ENCODE measurements around the gene HOXA11.

The HOXA11 gene

GRCh38 chr7:27185013-27185853 lies at the start of gene HOXA11:
TSS of gene HOXA11 (minus strand) at chr7:27185232. CDS start at chr7:27185144, 88 bp downstream.
- peak; percentile 77 for DNase-seq (ENCODE audit: low read depth)
- no peak for TF ChIP-seq CTCF (conservative IDR thresholded peaks at IDR 0.05; ENCODE audit: control insufficient read depth, insufficient read depth, low read depth, low read length)

GRCh38 chr7:27229448-27229847 lies 44.4 kb upstream of the HOXA11 start:
- no peak for DNase-seq (ENCODE audit: low read depth)
- TF ChIP-seq CTCF (conservative IDR thresholded peaks at IDR 0.05; ENCODE audit: control insufficient read depth, insufficient read depth, low read depth, low read length), result no peak

More at GRCh38 chr7:27185013-27185853, at the start of gene HOXA11:
- peak within 1 kb of the TSS; percentile 53 for H3K4me3 ChIP-seq (ENCODE audit: control insufficient read depth, low read depth, low read length)

GRCh38 chr7:27224983-27225934 lies 40.2 kb upstream of the HOXA11 start:
- no peak for DNase-seq (ENCODE audit: low read depth)
- H3K4me3 ChIP-seq (ENCODE audit: control insufficient read depth, low read depth, low read length), result no peak overlapping the region
- TF ChIP-seq CTCF (conservative IDR thresholded peaks at IDR 0.05; ENCODE audit: control insufficient read depth, insufficient read depth, low read depth, low read length), result no peak

More at GRCh38 chr7:27229448-27229847, 44.4 kb upstream of the HOXA11 start:
- H3K4me3 ChIP-seq (ENCODE audit: control insufficient read depth, low read depth, low read length), result no peak overlapping the region

- no peak for DNase-seq (ENCODE audit: low read depth)
- no peak overlapping the region for H3K4me3 ChIP-seq (ENCODE audit: control insufficient read depth, low read depth, low read length)
- no peak for TF ChIP-seq CTCF (conservative IDR thresholded peaks at IDR 0.05; ENCODE audit: control insufficient read depth, insufficient read depth, low read depth, low read length)
Measured at GRCh38 chr7:27223941-27224575, 39.0 kb upstream of the HOXA11 start.

GRCh38 chr7:27221201-27221797 lies 36.3 kb upstream of the HOXA11 start:
- H3K4me3 ChIP-seq (ENCODE audit: control insufficient read depth, low read depth, low read length), result no peak overlapping the region
- no peak for DNase-seq (ENCODE audit: low read depth)
- TF ChIP-seq CTCF (conservative IDR thresholded peaks at IDR 0.05; ENCODE audit: control insufficient read depth, insufficient read depth, low read depth, low read length), result no peak

- no peak for DNase-seq (ENCODE audit: low read depth)
- no peak overlapping the region for H3K4me3 ChIP-seq (ENCODE audit: control insufficient read depth, low read depth, low read length)
- no peak for TF ChIP-seq CTCF (conservative IDR thresholded peaks at IDR 0.05; ENCODE audit: control insufficient read depth, insufficient read depth, low read depth, low read length)
Measured at GRCh38 chr7:27220440-27220955, 35.5 kb upstream of the HOXA11 start.
